Osteocyte (in vitro differentiated cells): ENCODE measurements around the gene B3GNT4. TPM values are rescaled to one million over a fixed set of nuclear protein-coding genes. Genes with fewer than 3 reads are reported as not detected.
"Not testable (repeated sequence)": the region's sequence is repeated elsewhere in the genome, so short reads cannot be mapped to it uniquely, and the experiment has no call there.

Experiments used
- DNase-seq: peaks from one replicate; pipeline ENCODE4 v3.0.0; 2021; ENCODE audit warnings: mixed read lengths; ENCODE audit not compliant: unreplicated experiment; ENCODE audit errors: extremely low spot score
- H3K27ac Mint-ChIP-seq: one replicate; pipeline ENCODE4 v1.8.0; 2021; ENCODE audit warnings: mild to moderate bottlenecking, mixed read lengths; ENCODE audit not compliant: unreplicated experiment
- H3K27me3 Mint-ChIP-seq: one replicate; pipeline ENCODE4 v1.8.0; 2021; ENCODE audit warnings: mixed read lengths; ENCODE audit not compliant: unreplicated experiment
- H3K36me3 Mint-ChIP-seq: one replicate; pipeline ENCODE4 v1.8.0; 2021; ENCODE audit warnings: mixed read lengths; ENCODE audit not compliant: unreplicated experiment
- H3K4me1 Mint-ChIP-seq: one replicate; pipeline ENCODE4 v1.8.0; 2021; ENCODE audit warnings: mixed read lengths; ENCODE audit not compliant: unreplicated experiment
- H3K4me3 Mint-ChIP-seq: one replicate; pipeline ENCODE4 v1.8.0; 2021; ENCODE audit warnings: mild to moderate bottlenecking, moderate library complexity, mixed read lengths; ENCODE audit not compliant: unreplicated experiment
- H3K9me3 Mint-ChIP-seq: one replicate; pipeline ENCODE4 v1.8.0; 2021; ENCODE audit warnings: mixed read lengths; ENCODE audit not compliant: unreplicated experiment
- total RNA-seq: library from RNA; stranded (reverse); gene quantifications from 2 replicates; pipeline ENCODE4 v1.2.1, GENCODE V29; 2021
- TF ChIP-seq, protein P1 (sequence below): fragments of 200-600 bp; sonication (generic); IDR thresholded peaks from 2 replicates; pipeline ENCODE4 v1.5.0; 2021; ENCODE audit warnings: antibody characterized with exemption, mild to moderate bottlenecking, moderate library complexity

B3GNT4 gene
- total RNA-seq, 1 donor from 2014 or later, result 0.64 TPM

DNA sequence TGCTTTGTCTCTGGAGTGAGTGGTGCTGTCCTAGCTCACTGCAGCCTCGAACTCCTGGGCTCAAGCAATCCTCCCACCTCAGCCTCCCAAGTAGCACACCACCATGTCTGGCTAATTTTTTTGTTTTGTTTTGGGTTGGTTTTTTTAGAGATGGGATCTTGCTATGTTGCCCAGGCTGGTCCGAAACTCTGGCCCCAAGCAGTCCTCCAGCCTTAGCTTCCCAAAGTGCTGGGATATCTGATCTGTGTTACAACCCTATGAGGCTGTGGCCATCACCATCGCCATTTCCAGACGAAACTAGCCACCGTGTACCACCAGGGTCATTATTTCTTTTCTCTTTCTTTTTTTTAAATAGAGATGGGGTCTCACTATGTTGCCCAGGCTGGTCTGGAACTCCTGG, 32.1 kb upstream of the B3GNT4 start:
- H3K36me3 Mint-ChIP-seq, result no peaks in the 10 kb centered on the region
- DNase-seq, result no peak
- TF ChIP-seq, protein P1, sequence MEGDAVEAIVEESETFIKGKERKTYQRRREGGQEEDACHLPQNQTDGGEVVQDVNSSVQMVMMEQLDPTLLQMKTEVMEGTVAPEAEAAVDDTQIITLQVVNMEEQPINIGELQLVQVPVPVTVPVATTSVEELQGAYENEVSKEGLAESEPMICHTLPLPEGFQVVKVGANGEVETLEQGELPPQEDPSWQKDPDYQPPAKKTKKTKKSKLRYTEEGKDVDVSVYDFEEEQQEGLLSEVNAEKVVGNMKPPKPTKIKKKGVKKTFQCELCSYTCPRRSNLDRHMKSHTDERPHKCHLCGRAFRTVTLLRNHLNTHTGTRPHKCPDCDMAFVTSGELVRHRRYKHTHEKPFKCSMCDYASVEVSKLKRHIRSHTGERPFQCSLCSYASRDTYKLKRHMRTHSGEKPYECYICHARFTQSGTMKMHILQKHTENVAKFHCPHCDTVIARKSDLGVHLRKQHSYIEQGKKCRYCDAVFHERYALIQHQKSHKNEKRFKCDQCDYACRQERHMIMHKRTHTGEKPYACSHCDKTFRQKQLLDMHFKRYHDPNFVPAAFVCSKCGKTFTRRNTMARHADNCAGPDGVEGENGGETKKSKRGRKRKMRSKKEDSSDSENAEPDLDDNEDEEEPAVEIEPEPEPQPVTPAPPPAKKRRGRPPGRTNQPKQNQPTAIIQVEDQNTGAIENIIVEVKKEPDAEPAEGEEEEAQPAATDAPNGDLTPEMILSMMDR, result no peak
- H3K9me3 Mint-ChIP-seq, result no peaks in the 10 kb centered on the region
- H3K27ac Mint-ChIP-seq, result no peak overlapping the region
- H3K4me3 Mint-ChIP-seq, result no peak overlapping the region
- peaks cover 21% of the 10 kb centered on the region for H3K27me3 Mint-ChIP-seq
- H3K4me1 Mint-ChIP-seq, result no peaks in the 10 kb centered on the region

DNA sequence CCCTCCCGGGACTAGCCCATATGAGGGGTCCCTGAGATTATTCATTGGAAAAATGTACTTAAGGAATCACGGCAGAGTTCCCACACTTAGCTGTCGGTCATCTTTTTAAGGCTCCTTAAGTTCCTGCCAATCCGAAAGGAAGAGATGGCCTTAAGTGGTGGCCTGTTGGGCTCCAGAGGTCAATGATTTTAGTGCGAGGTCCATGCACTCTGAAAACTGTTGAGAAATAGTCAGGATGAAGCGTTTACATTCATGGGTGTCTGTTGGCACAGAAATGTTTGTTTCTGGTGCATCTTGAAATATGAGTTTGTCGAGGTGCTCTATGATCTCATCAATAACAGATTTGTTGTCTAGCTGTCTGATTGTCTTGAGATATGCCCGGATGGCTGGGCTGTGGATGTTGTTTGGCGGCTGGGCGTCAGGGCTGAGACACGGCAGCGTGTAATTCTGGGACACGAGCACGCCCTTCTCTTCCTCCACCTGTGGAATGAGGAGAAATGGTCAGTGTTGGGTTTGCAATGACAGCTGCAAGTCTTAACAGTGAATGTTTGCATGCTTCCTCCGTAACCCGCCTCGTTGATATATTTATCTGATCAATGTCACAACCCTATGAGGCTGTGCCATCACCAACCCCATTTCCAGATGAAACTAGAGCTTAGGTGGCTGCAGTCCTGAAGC, 31.1 kb upstream of the B3GNT4 start:
- Mint-ChIP-seq H3K36me3 (no peaks in the 10 kb centered on the region), H3K4me3 (no peak overlapping the region)

DNA sequence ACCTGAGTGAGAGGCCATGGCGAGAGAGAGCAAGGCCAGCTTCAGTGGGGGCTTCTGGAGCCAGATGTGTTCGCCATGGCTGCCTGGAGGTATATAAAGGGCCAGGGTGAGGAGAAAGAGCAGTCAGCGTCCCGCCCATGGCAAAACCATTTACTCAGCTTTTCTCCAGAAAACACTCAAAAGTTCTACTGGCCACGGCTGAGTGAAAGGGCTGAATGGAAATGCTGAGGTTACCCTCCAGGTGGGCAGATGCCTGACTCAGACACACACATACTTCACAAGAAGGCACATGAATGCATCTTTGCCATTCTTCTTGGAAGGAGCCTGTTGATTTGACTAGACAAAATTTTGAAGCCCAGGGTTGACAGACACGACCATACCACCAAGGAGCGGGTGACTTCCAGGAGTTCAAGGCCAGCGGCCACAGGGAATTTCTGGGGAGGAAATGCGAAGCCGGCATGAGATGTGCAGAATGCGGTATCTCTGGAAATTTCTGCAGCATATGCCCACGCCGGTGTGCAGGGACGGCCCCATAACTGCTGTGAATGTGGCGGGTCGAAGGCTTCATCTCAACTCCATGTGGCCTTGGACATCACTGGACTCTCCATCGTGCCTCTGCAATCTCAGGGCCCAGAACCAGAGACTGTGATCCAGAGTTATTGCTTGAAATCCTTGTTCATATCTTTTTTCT, 29.2 kb upstream of the B3GNT4 start, which contains the start of gene IL31:
IL31 (minus strand) TSS at position 67 of the 691 bp plus-strand sequence; CDS start at position 18, 49 bp downstream.
- no peak for DNase-seq
- no peak within 1 kb of the TSS for H3K4me3 Mint-ChIP-seq

More for the DNA sequence above, 31.1 kb upstream of the B3GNT4 start:
- DNase-seq, result no peak
- no peak overlapping the region for H3K27ac Mint-ChIP-seq
- H3K27me3 Mint-ChIP-seq, result peaks cover 17% of the 10 kb centered on the region
- TF ChIP-seq, protein P1, result no peak
- no peaks in the 10 kb centered on the region for H3K4me1 Mint-ChIP-seq
- no peaks in the 10 kb centered on the region for H3K9me3 Mint-ChIP-seq

DNA sequence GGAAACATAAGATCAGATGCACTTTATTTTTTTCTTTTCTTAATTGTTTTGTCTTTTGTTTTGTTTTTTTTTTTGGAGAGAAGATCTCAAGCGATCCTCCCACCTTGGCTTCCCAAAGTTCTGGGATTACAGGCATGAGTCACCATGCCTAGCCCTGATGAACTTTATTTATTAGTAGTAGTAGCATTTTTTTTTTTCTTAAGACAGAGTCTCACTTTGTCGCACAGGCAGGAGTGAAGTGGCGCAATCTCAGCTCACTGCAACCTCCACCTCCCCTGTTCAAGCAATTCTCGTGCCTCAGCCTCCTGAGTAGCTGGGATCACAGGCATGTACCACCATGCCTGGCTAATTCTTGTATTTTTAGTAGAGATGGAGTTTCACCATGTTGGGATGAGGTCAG, 27.0 kb upstream of the B3GNT4 start:
- peaks cover 12% of the 10 kb centered on the region for H3K27me3 Mint-ChIP-seq
- not testable (repeated sequence) for H3K27ac Mint-ChIP-seq, DNase-seq, H3K4me1 Mint-ChIP-seq, H3K36me3 Mint-ChIP-seq, H3K4me3 Mint-ChIP-seq, H3K9me3 Mint-ChIP-seq

More for the DNA sequence above, 29.2 kb upstream of the B3GNT4 start, which contains the start of gene IL31:
- Mint-ChIP-seq H3K27me3 (peaks cover 12% of the 10 kb centered on the region), H3K36me3 (no peaks in the 10 kb centered on the region), H3K4me1 (no peaks in the 10 kb centered on the region), H3K9me3 (no peaks in the 10 kb centered on the region), H3K27ac (no peak within 1 kb of the TSS)
- TF ChIP-seq, protein P1, result no peak

DNA sequence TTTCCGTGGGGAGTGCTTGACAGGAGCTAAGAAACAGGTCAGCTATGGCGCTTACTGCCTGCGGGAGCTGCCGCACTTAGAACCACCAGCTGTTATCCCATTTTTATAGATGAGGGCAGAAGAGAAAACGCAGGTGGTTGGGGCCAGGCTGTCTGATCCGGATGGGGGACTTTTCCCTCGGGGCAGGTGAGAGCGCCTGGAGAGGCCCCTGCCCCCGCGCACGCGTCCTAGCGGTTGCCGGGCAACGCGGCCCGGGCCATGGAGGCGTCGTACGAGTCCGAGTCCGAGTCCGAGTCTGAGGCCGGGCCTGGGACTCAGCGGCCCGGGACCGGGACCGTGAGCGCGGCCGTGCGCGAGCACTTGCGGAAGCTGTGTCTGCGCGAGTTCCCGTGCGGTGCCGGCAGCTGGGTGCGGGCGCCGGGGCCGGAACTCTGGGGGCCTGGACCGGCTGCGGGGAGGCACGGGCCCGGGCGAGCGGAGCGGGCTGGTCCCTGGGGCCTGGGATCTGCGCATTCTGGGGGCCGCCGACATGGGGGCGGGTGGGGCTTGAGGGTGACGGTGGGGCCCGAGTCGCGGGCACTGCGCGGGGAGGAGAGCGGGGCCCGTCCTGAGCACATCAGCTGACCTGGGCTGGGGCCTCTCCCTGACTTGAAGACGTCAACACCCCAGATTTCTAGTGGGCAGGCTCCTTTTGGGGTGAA, 20.5 kb upstream of the B3GNT4 start, which contains the start of gene LRRC43:
LRRC43 (plus strand) TSS at position 237 of the 701 bp plus-strand sequence; CDS start at position 259, 22 bp downstream.
- Mint-ChIP-seq H3K36me3 (no peaks in the 10 kb centered on the region), H3K9me3 (no peaks in the 10 kb centered on the region), H3K4me3 (peak within 1 kb of the TSS; percentile 73), H3K27ac (no peak within 1 kb of the TSS), H3K27me3 (no peaks in the 10 kb centered on the region), H3K4me1 (peaks cover 4% of the 10 kb centered on the region)
- TF ChIP-seq, protein P1, result no peak
- DNase-seq, result no peak
